ENCODE results near the gene ELMO1. TPM values are rescaled to one million over a fixed set of nuclear protein-coding genes. Genes with fewer than 3 reads are reported as not detected.

The ELMO1 gene
- total and polyA plus RNA-seq, 10 of the 15 experiments (the other 5 are each of a cell fraction or from before 2014, with no cell fraction given) = 22.6 to 85.9 (median 56.6) TPM

DNA sequence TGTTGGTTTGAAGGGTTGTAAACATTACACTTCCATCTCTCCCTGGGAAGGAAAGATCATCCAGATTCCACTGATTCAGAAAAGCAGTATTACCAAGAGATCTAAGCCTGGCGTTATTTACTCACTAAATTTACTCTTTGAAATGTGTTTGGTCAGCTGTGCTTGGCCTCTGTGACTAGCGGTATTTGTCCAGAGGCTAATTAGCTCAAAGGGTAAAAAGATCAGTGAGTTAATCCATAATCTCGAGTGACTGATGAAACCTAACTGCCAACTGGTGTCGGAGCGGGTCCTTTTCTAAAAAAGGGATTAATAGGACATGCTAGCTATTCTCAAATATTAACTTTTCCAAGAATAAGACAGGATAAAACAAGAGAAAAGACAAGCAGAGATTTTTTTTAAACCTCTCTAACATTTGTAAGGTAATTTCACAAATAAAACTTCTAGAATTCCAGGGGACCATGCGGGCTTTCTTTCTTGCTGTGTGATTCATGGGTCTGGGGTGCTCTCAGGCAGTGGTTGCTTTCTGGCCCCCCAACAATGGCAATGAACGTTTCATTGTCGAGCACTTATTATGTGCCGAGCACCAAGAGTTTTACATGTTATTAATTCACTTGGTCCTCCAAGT, 477.0 kb downstream of the ELMO1 start (continued):
- TF ChIP-seq, protein P1, sequence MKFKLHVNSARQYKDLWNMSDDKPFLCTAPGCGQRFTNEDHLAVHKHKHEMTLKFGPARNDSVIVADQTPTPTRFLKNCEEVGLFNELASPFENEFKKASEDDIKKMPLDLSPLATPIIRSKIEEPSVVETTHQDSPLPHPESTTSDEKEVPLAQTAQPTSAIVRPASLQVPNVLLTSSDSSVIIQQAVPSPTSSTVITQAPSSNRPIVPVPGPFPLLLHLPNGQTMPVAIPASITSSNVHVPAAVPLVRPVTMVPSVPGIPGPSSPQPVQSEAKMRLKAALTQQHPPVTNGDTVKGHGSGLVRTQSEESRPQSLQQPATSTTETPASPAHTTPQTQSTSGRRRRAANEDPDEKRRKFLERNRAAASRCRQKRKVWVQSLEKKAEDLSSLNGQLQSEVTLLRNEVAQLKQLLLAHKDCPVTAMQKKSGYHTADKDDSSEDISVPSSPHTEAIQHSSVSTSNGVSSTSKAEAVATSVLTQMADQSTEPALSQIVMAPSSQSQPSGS (IDR thresholded peaks at IDR 0.05; ENCODE audit: low read length) = no peak
- TF ChIP-seq, protein P2, sequence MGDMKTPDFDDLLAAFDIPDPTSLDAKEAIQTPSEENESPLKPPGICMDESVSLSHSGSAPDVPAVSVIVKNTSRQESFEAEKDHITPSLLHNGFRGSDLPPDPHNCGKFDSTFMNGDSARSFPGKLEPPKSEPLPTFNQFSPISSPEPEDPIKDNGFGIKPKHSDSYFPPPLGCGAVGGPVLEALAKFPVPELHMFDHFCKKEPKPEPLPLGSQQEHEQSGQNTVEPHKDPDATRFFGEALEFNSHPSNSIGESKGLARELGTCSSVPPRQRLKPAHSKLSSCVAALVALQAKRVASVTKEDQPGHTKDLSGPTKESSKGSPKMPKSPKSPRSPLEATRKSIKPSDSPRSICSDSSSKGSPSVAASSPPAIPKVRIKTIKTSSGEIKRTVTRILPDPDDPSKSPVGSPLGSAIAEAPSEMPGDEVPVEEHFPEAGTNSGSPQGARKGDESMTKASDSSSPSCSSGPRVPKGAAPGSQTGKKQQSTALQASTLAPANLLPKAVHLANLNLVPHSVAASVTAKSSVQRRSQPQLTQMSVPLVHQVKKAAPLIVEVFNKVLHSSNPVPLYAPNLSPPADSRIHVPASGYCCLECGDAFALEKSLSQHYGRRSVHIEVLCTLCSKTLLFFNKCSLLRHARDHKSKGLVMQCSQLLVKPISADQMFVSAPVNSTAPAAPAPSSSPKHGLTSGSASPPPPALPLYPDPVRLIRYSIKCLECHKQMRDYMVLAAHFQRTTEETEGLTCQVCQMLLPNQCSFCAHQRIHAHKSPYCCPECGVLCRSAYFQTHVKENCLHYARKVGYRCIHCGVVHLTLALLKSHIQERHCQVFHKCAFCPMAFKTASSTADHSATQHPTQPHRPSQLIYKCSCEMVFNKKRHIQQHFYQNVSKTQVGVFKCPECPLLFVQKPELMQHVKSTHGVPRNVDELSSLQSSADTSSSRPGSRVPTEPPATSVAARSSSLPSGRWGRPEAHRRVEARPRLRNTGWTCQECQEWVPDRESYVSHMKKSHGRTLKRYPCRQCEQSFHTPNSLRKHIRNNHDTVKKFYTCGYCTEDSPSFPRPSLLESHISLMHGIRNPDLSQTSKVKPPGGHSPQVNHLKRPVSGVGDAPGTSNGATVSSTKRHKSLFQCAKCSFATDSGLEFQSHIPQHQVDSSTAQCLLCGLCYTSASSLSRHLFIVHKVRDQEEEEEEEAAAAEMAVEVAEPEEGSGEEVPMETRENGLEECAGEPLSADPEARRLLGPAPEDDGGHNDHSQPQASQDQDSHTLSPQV (IDR thresholded peaks at IDR 0.05) = no peak
- no peak for TF ChIP-seq TCF12 (IDR thresholded peaks at IDR 0.05; ENCODE audit: low read depth, low read length)

Data from GM12878 (cell line).